Cardiac fibroblast (primary cell): Measurements from ENCODE around the gene STAMBP.

Experiments used
- DNase-seq, 2 donors: peaks; one replicate each; pipeline versions ENCODE4 v3.0.0 to v3.0.0-alpha.2; 2010; ENCODE audit warnings: low read depth in 2 of 2
- H3K4me3 ChIP-seq, 2 donors: replicated peaks in 1 of 2; 1 replicate in 1 of 2; 2 replicates in 1 of 2; pipeline ENCODE4 v1.5.1; 2011; ENCODE audit warnings: low read depth in 2 of 2, low read length in 2 of 2, mild to moderate bottlenecking in 2 of 2, moderate library complexity in 1 of 2
- CTCF ChIP-seq: IDR thresholded peaks from one replicate; pipeline ENCODE4 v1.5.1; 2011; ENCODE audit warnings: low read depth, mild to moderate bottlenecking, low read length, inconsistent platforms

Gene STAMBP

GRCh38 chr2:73825408-73825807 is 3.4 kb upstream of the STAMBP start:
- H3K4me3 ChIP-seq: no peak overlapping the region
- no peak for TF ChIP-seq CTCF
- DNase-seq: no peak

- TF ChIP-seq CTCF: peak; percentile 52
- DNase-seq: peak; percentile 59 to 69
- no peak overlapping the region for H3K4me3 ChIP-seq
These were observed 1.7 kb upstream of the STAMBP start for GRCh38 chr2:73827018-73827417.

- H3K4me3 ChIP-seq: no peak overlapping the region
- DNase-seq: no peak
- TF ChIP-seq CTCF: no peak
These were observed 937 bp upstream of the STAMBP start for GRCh38 chr2:73827660-73828388.

GRCh38 chr2:73828389-73828817 is 358 bp upstream of the STAMBP start:
- no peak for TF ChIP-seq CTCF
- no peak for DNase-seq
- peak overlapping the region; percentile 70 to 82 for H3K4me3 ChIP-seq

- no peak for TF ChIP-seq CTCF
- H3K4me3 ChIP-seq: no peak overlapping the region
- DNase-seq: peak; percentile 69 to 97
These were observed 2.2 kb downstream of the STAMBP start for GRCh38 chr2:73830871-73831401.

- no peak overlapping the region for H3K4me3 ChIP-seq
- DNase-seq: peak; percentile 21 to 50
- TF ChIP-seq CTCF: no peak
These were observed 4.2 kb downstream of the STAMBP start for GRCh38 chr2:73832930-73833329.
